NCI-H526 (cell line): ENCODE results near the gene TMEM87B.

Source experiments
- DNase-seq, 2 experiments: peaks; one replicate each; lab custom pipeline; 2025; lab: John Stamatoyannopoulos, UW

TMEM87B gene, protein sequence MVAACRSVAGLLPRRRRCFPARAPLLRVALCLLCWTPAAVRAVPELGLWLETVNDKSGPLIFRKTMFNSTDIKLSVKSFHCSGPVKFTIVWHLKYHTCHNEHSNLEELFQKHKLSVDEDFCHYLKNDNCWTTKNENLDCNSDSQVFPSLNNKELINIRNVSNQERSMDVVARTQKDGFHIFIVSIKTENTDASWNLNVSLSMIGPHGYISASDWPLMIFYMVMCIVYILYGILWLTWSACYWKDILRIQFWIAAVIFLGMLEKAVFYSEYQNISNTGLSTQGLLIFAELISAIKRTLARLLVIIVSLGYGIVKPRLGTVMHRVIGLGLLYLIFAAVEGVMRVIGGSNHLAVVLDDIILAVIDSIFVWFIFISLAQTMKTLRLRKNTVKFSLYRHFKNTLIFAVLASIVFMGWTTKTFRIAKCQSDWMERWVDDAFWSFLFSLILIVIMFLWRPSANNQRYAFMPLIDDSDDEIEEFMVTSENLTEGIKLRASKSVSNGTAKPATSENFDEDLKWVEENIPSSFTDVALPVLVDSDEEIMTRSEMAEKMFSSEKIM

DNA sequence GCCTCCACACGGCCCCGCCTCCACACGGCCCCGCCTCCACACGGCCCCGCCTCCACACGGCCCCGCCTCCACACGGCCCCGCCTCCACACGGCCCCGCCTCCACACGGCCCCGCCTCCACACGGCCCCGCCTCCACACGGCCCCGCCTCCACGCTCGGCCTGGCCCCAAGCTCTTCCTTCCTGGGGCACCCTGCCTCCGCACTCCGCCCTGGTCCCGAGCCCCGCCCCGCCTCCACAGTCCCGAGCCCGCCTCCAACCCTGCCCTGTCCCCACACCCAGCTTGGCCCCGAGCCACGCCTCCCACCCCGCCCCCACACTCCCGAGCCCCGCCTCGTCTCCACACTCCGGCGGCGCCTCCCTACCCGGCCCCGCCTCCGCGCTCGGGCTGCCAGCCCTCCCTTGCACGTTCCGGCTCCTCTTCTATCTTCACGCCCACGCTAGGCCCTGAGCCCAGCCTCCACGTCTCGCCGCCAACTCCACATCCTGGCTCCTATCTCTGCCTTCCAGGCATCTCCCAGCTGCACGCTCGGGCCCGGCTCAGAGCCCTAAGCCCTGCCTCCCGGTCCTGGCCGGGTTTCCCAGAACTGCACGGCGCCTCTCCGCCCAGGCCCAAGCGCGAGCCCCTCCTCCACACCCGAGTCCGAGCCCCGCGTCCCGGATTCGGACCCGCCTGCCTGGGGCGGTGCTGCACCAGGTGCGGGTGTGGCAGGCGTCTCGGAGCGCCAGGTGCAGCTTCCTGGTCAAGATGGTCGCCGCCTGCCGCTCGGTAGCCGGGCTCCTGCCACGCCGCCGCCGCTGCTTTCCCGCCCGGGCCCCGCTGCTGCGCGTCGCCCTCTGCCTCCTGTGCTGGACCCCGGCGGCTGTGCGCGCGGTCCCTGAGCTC, at the start of gene TMEM87B:
Gene TMEM87B, plus strand, starts transcription at position 423 of the 883 bp plus-strand sequence. Its CDS starts 323 bp downstream, at position 746.
- peak; percentile 89 to 96 for DNase-seq

DNA sequence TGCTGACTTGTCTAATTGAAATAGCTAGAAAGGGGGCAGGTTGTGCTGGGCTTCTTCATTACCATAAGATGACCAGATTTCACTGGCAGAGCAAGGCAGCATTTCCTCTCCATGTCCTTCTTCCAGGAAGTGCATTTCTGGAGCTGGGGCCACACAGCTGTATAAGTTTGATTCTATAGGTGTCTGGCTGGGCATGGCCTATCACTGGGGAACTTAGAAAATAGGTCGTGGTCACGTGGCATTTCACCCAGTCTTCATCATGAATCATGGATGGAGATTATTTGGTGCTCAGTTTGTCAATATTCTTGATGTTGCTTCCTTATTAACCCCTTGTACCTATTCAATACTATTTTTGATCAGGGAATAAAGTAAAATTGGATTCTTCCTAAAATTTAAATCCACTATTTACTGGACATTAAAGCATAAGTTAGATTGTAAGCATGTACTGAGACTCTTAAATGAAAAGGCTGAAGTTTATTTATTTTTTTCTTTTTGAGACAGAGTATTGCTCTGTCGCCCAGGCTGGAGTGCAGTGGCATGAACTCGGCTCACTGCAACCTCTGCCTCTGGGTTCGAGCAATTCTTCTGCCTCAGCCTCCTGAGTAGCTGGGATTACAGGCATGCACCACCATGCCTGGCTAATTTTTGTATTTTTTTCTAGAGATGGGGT, 49.5 kb upstream of the TMEM87B start:
- no peak for DNase-seq

DNA sequence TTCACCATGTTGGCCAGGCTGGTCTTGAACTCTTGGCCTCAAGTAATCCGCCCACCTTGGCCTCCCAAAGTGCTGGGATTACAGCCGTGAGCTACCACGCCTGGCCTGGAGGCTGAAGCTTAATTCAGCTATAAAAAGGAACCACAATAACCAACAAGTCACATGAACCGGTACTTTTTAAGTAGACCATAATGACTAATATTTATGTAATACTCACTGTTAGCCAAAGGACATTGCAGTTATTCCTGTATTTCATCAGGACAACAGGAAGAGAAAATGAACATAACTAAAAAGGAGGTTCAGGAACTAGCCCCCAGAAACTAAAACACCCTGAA, 49.0 kb upstream of the TMEM87B start:
- DNase-seq = no peak

DNA sequence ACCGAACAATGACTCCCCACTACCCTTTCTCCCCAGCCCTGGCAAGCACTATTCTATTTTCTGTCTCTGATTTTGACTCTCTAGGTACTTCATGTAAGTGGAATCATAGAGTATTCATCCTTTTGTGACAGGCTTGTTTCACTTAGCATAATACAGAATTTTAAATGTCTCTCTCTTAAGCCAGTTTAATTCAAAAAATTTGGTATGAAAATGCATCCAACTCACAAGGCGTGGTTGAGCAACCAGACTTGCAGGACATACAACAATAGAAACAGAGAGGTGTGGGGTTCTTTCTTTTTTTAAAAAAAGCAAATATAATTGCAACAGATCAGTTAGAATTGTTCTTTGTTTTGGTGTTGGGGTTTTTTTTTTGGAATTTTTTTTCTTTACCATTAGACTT, 47.6 kb upstream of the TMEM87B start:
- DNase-seq = no peak

DNA sequence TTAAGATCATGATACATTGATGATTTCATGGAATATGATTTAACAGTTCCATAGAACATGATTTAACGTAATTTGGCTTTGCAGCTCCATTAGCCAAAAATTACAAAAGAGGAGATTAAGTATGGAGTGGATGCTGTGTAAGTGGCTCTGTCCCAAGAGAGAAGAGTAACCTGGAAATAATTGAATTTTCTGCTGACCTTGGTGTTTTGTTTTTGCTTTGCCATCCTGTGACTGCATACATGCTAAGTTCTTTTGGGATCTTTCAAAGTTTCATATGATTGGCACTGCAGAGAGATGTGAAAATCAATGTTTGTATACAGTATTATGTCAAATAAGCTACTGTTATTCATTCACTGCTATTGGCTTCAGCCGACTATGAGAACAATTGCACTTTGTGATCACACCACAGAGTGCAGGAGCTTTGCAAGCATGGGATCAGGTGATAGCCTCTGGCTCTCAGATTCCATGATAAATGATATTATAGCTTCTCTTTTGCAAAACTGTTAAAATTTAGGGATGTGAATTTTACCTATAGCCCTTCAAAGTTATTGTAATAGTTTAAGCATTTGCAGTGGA, 46.1 kb upstream of the TMEM87B start:
- no peak for DNase-seq

DNA sequence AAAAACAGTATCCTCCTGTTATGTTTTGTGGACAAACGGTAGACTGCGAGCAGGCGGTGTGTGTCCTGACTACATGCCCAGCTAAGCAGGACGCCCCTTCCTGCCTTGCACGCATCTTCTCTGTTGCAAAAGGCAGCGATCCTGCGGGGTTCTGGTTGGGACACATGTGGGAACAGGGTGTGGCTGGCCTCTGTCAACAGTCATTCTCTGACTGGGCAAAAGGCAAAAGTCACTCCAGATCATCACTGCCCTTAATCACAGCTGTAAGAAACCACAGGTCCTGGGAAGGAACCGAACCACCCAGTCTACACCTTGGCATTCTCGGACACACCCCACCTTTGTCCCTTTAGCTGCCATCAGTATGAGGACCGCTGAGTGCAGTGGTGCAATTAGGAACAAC, 44.3 kb upstream of the TMEM87B start:
- DNase-seq = no peak

DNA sequence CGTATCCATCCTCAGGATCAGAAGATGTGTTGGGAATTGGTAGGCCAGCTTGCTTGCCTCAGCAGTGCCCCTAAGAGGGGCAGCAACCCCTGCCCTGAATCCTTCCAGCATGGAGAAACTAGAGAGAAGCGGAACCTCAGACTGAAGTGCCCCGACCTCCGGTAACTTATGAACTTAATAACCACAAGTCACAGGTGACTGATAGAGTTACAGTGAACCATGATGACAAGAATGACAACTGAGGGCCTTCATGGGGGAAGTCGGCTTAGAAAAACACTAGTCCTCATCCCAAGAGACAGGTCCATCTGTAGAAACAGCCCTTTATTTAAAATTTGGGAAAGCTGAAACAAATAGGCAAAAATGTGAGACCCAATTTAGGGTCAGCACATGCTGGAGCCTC, 42.5 kb upstream of the TMEM87B start:
- DNase-seq = no peak

DNA sequence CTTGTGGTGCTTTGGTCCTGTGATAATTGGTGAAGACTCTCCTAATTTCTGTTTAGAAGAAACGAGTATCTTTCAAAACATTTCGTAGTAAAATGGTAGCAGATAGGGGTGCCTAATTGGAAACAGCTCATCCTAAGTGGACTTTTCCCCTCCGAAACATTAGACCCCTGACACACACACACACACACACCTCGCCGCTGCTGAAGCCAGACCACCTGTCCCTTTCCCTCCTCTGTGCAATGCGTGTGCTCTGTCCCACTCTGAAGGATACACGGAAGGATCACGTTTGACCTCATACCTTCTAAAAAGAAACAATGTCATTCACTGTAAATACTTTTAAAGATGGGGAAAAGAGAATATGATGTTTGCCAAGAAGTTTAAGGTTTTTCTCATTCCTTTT, 36.2 kb upstream of the TMEM87B start:
- DNase-seq = no peak

DNA sequence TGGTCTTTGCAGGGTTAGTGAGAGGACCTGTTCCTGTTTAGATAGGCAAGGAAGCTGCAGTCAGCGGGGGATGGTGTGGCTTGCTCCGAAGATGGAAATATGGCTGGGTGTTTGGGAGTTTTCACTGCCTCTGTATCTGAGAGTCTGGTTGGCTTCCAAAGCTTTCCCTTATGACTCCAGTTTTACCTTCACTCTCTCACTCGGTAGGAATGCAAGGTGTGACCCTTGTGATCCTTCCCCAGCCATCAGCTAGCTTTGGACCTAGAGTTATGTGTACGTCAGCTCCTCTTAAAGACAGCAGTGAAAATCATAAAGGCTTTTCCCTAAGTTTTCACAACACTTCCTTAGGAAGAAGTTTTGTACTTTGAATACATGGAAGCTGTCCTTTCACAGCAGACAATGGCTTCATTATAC, 35.5 kb upstream of the TMEM87B start:
- no peak for DNase-seq

DNA sequence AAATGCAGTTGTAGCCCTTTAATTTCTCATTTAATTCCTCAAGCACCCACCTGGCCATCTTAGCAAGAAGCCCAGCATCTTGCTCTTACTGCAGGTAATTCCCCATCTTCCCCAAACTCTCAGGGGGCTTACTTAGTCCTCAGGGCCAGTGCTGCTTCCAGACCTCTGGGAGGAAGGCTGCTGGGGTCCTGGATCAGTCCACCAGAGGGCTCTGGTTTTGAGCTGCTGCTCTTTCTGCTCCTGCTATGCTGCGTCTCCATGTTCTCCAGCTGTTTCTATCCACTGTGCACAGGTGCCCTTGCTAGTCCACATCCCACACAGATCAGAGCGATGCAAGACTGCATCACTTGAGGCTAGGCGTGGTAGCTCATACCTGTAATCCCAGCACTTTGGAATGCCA, 34.5 kb upstream of the TMEM87B start:
- peak in 1 of 2 experiments; percentile 2 for DNase-seq

DNA sequence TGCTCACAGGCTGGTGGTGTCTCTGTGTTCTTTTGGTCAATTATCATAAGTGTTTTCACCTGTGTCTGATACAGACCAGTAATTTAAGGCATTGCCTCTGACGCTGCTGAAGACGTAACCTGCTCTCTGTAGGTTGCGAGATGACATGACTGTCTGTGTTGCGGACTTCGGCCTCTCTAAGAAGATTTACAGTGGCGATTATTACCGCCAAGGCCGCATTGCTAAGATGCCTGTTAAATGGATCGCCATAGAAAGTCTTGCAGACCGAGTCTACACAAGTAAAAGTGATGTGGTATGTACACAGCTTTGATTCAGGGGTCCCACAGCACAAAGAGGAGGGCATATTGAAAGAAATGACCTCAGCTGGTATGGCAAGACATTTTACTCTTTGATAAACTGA, 33.8 kb upstream of the TMEM87B start:
- no peak for DNase-seq

DNA sequence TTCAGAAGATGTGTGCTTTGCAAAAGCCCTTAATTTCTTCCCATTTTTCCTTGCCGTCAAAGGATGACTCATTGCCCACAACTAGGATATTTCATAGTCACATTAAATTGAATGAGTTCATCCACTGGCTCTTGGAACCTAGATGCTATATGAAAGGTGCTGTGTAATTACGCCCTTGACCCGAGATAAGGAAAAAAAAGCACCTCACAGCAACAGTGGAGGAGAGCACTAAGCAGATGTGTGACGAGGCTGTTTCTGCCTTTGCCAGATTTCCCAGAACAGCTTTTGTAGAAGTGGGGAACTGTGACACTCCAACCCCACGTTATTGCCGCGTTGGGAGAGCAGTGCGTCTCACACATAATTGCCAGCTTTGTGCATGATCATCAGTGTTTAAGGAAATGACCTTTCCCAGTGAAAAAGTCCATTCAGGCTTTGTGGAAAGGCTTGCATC, 33.3 kb upstream of the TMEM87B start:
- no peak for DNase-seq

DNA sequence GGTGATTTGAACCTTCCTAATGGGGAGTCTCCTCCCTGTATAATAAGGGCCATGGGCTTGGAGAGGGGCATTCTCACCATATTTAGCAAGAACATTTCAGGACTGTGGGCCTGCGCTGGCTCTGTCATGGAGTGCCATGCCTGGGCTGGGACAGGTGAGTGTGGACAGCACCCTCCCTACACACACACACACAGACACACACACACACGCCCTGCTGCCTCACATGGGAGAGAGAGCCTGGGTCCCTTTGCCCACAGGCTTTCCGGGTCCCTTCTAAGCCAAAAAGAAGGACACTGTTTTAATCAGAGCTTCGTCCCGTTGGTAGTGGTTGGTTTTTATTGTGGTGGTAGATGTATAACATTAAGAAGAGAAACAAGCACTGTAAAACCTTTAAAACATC, 31.4 kb upstream of the TMEM87B start:
- DNase-seq = no peak

DNA sequence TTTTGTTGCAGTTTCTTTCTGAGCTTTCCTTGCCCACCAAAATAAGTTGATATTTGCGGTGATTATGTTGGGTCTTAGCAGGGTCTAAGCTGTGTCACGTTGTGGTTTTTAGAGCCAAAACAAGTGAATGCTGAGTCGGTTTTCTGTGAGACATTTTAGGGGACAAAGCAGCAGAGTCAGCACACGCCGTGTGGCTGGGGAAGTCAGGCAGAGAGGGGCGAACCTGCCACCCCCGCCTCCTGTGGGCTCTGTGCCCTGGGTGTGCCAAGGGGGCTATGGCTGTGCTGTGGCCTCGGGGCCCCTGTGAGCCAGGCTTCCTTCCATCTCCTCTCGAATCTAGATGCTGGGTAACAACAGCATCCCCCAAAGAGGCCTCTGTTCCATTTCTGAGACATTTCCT, 30.8 kb upstream of the TMEM87B start:
- no peak for DNase-seq

DNA sequence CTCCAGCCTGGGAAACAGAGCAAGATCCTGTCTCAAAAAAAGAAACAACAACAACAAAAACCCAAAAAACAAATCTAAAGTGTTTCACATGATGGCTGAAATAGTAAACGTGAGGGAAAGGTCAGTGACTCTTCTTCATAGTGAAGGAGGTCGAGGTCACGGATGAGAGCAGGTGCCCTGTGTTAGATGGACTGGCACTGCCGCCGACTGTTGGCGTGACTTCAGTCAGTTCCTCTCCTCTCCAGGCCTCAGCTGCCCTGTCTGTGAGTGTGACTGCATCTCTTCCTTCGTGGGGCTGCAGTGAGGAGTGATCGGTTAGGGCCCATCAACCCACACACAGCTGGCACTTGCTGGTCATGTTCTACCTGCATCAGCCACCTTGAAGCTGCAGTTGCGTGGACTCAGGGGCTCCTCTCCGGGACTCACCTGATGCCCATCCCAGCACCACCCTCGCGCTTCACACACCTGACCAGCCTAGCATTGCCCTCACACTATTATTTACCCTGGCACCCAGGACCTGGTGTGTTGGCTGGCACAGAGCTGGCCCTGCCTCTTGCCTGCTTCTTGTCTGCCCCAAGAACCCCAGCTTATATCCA, 30.1 kb upstream of the TMEM87B start:
- DNase-seq = no peak

DNA sequence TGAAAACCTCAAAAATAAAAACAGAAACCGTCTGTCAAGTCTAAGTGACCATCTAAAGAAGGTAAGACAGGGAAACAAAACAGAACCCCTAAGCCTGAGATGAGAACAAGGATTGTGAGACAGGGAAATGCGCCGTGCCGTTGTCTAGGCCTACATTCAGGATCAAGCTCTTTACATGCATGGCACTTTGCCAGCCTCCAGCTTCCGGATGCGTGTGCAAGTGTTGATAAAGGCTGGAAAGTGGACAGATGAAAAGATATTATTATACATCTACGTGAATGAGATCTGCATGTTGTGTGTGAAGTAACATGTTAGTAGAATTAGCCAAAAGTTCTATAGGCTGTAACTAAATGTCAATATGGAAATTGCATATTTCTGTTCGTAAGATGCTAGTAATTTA, 28.6 kb upstream of the TMEM87B start:
- peak in 1 of 2 experiments; percentile 5 for DNase-seq

DNA sequence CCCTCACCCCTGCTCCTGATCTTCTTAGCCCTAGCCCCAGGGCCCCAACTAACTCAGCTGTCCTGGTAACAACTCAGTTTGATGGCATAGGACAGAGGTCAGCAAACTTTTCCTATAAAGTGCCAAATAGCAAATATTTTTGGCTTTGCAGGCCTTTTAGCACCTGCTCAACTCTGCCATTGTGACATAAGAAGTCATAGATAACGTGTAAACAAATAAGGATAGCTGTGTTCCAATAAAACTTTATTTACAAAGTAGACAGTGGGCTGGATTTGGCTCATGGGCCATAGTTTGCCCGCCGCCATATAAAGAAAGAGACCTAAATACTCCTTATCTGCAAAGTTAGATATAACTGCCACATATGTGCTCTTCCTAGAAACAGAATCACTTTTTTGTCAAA, 27.3 kb upstream of the TMEM87B start:
- no peak for DNase-seq

DNA sequence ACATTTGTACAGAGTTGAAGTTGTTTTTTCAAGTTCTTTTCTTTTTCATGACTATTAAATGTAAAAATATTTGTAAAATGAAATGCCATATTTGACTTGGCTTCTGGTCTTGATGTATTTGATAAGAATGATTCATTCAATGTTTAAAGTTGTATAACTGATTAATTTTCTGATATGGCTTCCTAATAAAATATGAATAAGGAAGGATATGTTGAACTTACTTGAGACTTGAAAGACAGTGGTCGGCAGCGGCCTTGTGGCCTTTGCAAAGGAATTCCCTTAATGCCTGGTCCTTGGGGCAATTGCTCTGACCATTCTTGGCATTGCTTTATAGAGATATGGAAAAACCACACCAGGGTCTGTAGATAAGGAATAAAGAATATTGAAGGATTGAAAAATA, 25.9 kb upstream of the TMEM87B start:
- no peak for DNase-seq

DNA sequence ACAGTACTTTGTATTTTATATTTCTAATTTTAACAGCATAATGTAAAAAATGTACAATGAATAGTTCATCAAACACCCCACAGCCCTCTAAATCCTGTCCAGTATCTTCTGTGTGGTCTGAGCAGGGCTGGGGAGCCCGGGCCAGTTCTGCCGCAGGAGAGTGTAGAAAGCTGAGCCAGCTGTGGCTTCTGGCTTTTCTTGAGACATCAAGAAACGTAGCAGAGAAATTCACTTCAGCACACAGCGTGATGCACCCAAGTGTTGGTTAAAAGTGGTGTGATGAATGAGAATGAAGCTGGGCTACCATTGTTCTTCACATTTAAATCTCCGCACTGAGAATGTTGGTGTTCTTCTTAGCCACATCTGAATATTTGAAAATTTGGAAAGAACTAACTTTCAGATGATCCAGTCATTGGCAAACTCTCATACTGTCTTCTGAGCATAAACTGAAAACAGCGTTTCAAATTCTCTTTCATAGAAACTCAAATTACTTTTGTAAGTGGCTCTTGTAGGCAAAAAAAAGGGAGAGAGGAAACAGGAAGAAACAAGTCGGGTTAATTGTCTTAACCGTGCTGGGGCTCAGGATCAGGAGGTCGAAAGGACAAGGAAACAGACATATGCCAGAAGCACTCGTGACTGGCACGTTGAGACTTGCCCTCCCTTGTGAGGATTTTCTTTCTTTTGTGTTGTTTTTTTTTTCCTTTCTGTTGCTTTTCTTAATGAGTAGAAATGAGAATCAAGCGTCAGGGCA, 23.4 kb upstream of the TMEM87B start:
- DNase-seq = peak in 1 of 2 experiments; percentile 2

DNA sequence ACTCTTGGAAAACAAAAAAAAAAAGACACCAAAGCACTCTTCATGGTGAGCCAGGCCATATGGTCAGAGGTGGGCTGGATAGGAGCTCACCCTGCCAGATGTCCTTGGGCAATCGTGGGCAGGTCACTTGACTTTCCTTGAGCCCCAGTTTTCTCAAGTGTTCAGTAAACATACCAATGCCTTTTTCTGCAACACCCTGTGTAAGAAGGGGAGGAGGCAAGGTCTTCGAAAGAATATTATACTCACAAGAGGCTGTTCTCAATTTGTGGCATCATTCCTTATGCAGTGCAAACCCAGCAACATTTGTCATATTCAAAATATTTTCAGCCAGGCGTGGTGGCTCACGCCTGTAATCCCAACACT, 22.9 kb upstream of the TMEM87B start:
- no peak for DNase-seq
